GM06990 (cell line): ENCODE results near the gene ANXA9.

Experiments
- DNase-seq: peaks from one replicate; pipeline ENCODE4 v3.0.0-alpha.2; 2011; ENCODE audit not compliant: insufficient read length; ENCODE audit errors: extremely low read depth
- H3K27me3 ChIP-seq: replicated peaks from 2 replicates; pipeline ENCODE4 v1.6.0; 2011; ENCODE audit warnings: low read length; ENCODE audit not compliant: control insufficient read depth, insufficient read depth
- H3K36me3 ChIP-seq: 2 replicates; pipeline ENCODE4 v1.5.1; 2011; ENCODE audit warnings: low read length; ENCODE audit not compliant: control insufficient read depth, insufficient read depth
- H3K4me3 ChIP-seq: replicated peaks from 2 replicates; pipeline ENCODE4 v1.5.1; 2011; ENCODE audit warnings: low read depth, mild to moderate bottlenecking, control low read depth, low read length
- TF ChIP-seq, protein P1 (sequence below): IDR thresholded peaks from 2 replicates; pipeline ENCODE4 v1.5.1; 2011; ENCODE audit warnings: low read length, control low read depth, mild to moderate bottlenecking, inconsistent platforms; ENCODE audit not compliant: insufficient read depth, poor library complexity, severe bottlenecking

The ANXA9 gene

DNA sequence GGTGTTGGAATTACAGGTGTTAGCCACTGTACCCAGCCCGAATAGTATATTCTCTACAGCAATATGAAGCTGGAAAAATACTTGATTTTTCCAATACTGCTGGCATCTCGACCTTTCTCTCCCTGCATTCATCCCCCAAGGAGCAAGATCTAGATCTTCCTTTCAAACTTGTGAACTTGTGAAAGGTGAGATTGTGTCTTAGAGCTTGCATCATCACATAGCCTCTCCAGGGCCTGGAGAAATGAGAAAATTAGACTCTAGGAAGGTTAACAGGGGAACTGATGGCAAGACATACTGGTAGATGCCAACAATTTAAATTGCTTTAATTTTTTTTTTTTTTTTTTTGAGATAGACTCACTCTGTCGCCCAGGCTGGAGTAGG lies 28.2 kb downstream of the ANXA9 start:
- TF ChIP-seq, protein P1, sequence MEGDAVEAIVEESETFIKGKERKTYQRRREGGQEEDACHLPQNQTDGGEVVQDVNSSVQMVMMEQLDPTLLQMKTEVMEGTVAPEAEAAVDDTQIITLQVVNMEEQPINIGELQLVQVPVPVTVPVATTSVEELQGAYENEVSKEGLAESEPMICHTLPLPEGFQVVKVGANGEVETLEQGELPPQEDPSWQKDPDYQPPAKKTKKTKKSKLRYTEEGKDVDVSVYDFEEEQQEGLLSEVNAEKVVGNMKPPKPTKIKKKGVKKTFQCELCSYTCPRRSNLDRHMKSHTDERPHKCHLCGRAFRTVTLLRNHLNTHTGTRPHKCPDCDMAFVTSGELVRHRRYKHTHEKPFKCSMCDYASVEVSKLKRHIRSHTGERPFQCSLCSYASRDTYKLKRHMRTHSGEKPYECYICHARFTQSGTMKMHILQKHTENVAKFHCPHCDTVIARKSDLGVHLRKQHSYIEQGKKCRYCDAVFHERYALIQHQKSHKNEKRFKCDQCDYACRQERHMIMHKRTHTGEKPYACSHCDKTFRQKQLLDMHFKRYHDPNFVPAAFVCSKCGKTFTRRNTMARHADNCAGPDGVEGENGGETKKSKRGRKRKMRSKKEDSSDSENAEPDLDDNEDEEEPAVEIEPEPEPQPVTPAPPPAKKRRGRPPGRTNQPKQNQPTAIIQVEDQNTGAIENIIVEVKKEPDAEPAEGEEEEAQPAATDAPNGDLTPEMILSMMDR: no peak
- H3K27me3 ChIP-seq: no peaks in the 10 kb centered on the region
- H3K4me3 ChIP-seq: no peak overlapping the region
- no peaks in the 10 kb centered on the region for H3K36me3 ChIP-seq
- DNase-seq: no peak

- Histone ChIP-seq H3K36me3 (no peaks in the 10 kb centered on the region), H3K27me3 (no peaks in the 10 kb centered on the region), H3K4me3 (no peak overlapping the region)
- TF ChIP-seq, protein P1: no peak
- DNase-seq: no peak
Observed at GRCh38 chr1:151011154-151011850, 29.2 kb downstream of the ANXA9 start.

GRCh38 chr1:151012684-151013471 lies 30.8 kb downstream of the ANXA9 start:
- DNase-seq: no peak
- TF ChIP-seq, protein P1: no peak

DNA sequence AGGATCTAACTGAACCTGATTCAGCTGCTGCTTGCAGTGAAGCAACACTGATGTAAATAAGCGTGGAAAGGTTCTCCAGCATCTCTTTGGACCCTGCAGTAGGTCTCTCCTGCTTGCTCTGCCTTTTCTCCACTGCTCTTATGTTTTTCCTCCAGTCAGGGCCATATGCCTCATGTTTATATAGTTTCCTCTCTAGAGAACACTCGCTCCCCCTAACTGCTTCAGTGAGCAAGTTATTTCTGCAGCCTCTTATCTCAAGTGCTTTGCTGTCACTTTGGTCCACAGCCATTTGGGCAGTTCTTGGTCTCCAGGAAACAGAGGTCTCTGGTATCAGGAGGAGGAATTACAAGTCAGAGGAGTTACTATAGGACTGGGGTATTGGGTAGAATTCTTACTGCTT lies 31.4 kb downstream of the ANXA9 start:
- no peak overlapping the region for H3K4me3 ChIP-seq
- no peaks in the 10 kb centered on the region for H3K36me3 ChIP-seq
- no peaks in the 10 kb centered on the region for H3K27me3 ChIP-seq
- DNase-seq: no peak
- TF ChIP-seq, protein P1: no peak

More at GRCh38 chr1:151012684-151013471, 30.8 kb downstream of the ANXA9 start:
- H3K36me3 ChIP-seq: no peaks in the 10 kb centered on the region
- no peak overlapping the region for H3K4me3 ChIP-seq
- H3K27me3 ChIP-seq: no peaks in the 10 kb centered on the region

DNA sequence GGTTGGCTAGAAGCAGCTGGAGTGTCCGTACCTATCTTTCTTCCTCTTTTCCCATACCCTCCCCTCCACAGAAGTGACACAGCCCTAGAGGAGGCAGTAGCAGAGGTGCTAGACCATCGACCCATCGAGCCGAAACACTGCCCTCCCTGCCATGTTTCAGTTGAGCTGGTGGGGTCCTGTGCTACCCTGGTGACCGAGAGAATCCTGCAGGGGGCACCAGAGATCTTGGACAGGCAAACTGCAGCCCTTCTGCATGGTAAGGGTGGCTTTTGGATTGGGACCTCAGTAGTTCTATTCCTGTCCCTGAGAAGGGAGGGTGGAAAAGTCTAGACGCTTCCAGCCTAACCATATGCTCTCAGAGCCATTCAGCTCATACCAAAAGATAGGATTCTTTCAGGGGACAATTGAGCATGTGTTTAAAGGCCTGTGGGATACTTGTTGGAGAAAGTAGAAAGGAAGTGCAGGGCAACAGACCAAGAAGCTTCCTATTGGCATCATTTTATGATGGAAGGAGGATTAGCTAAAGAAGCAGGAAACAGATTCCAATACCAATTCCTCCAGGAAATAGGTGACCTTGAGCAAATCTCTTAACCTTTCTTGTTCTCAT lies 42.6 kb downstream of the ANXA9 start:
- DNase-seq: peak; percentile 31
- no peak overlapping the region for H3K4me3 ChIP-seq
- TF ChIP-seq, protein P1: peak; percentile 82
- H3K27me3 ChIP-seq: no peaks in the 10 kb centered on the region
- H3K36me3 ChIP-seq: peaks cover 7% of the 10 kb centered on the region
